ENCODE results near the gene LY6G6C.

LY6G6C gene

GRCh38 chr6:31681135-31681671 is 40.3 kb downstream of the LY6G6C start:
- TF ChIP-seq CTCF (conservative IDR thresholded peaks at IDR 0.05) (no peak), ZFX (IDR thresholded peaks at IDR 0.05) (no peak)

GRCh38 chr6:31680226-31681134 is 41.1 kb downstream of the LY6G6C start, which contains the start of gene LY6G5C:
Gene LY6G5C (minus strand): TSS chr6:31681067. CDS start chr6:31680373, 694 bp downstream.
- TF ChIP-seq CTCF (conservative IDR thresholded peaks at IDR 0.05) (peak; percentile 86), ZFX (IDR thresholded peaks at IDR 0.05) (no peak)
- H3K27ac ChIP-seq = no peak within 1 kb of the TSS

More at GRCh38 chr6:31681135-31681671, 40.3 kb downstream of the LY6G6C start:
- no peak overlapping the region for H3K27ac ChIP-seq

- TF ChIP-seq ZFX (IDR thresholded peaks at IDR 0.05) (no peak), CTCF (conservative IDR thresholded peaks at IDR 0.05) (no peak)
- no peak overlapping the region for H3K27ac ChIP-seq
Observed at GRCh38 chr6:31677955-31678354, 43.6 kb downstream of the LY6G6C start.

GRCh38 chr6:31676904-31677303 is 44.6 kb downstream of the LY6G6C start:
- no peak overlapping the region for H3K27ac ChIP-seq
- TF ChIP-seq ZFX (IDR thresholded peaks at IDR 0.05) (no peak), CTCF (conservative IDR thresholded peaks at IDR 0.05) (no peak)

- TF ChIP-seq ZFX (IDR thresholded peaks at IDR 0.05) (no peak), CTCF (conservative IDR thresholded peaks at IDR 0.05) (no peak)
Observed at GRCh38 chr6:31676322-31676903, 45.1 kb downstream of the LY6G6C start.

GRCh38 chr6:31669676-31670075 is 51.9 kb downstream of the LY6G6C start, which contains the start of gene LY6G5B:
Gene LY6G5B (plus strand): TSS chr6:31669976. CDS start chr6:31670951, 975 bp downstream.
- TF ChIP-seq CTCF (conservative IDR thresholded peaks at IDR 0.05) (no peak), ZFX (IDR thresholded peaks at IDR 0.05) (no peak)

More at GRCh38 chr6:31676322-31676903, 45.1 kb downstream of the LY6G6C start:
- H3K27ac ChIP-seq = no peak overlapping the region

More at GRCh38 chr6:31669676-31670075, 51.9 kb downstream of the LY6G6C start, which contains the start of gene LY6G5B:
- no peak within 1 kb of the TSS for H3K27ac ChIP-seq

Measured in C4-2B (cell line).